A549 (cell line): ENCODE data around the gene SNX20. TPM values are rescaled to one million over a fixed set of nuclear protein-coding genes. Genes with fewer than 3 reads are reported as not detected.

ENCODE experiments used
- ATAC-seq, 2 experiments: fragments of 200-7000 bp in 1 of 2; fragments of >200 bp in 1 of 2; cut with Nextera tagmentation in 1 of 2; cut with Tn5 transposase in 1 of 2; 3 replicates each; pipeline versions ENCODE4 v1.8.0 to v1.9.1; 2018 to 2020; ENCODE audit warnings: mild to moderate bottlenecking in 1 of 2, moderate library complexity in 1 of 2
- CTCF ChIA-PET: fragments of 300-600 bp; sonication (Branson Sonifier 250); formaldehyde crosslinking; extraction: SDS; loops from one replicate; lab custom pipeline; 2021; ENCODE audit warnings: antibody characterized with exemption, inconsistent platforms; lab: Yijun Ruan, JAX
- POLR2A ChIA-PET: fragments of 350-600 bp; formaldehyde crosslinking; extraction: SDS; loops from one replicate; lab custom pipeline; 2021; ENCODE audit warnings: antibody characterized with exemption, inconsistent platforms; lab: Yijun Ruan, JAX
- DNase-seq, 2 experiments: peaks; one replicate each; pipeline versions ENCODE4 v3.0.0 to v3.0.0-alpha.2; 2011 to 2016; ENCODE audit warnings: low read depth in 1 of 2, low spot score in 1 of 2
- FAIRE-seq: peaks from 2 replicates; lab custom pipeline; 2011; peaks lifted over from hg19 to GRCh38; lab: Jason Lieb, UNC
- H3K27ac ChIP-seq, 2 experiments: fragments of >200 bp; sonication (Bioruptor Twin); formaldehyde crosslinking; 3 replicates each; pipeline ENCODE4 v1.5.1; 2016 to 2017
- H3K4me1 ChIP-seq: fragments of >200 bp; sonication (Bioruptor Twin); formaldehyde crosslinking; 3 replicates; pipeline ENCODE4 v1.6.1; 2016
- H3K4me2 ChIP-seq: fragments of >200 bp; sonication (Bioruptor Twin); formaldehyde crosslinking; 3 replicates; pipeline ENCODE4 v1.6.1; 2016
- H3K4me3 ChIP-seq: fragments of >200 bp; sonication (Bioruptor Twin); formaldehyde crosslinking; 3 replicates; pipeline ENCODE4 v1.5.1; 2016
- H3K9me3 ChIP-seq: fragments of >200 bp; sonication (Bioruptor Twin); formaldehyde crosslinking; 3 replicates; pipeline ENCODE4 v1.6.1; 2016
- ATOH8 ChIP-seq: fragments of 250-450 bp; sonication (Bioruptor Pico); IDR thresholded peaks from 2 replicates; pipeline ENCODE4 v1.5.0; 2020; ENCODE audit warnings: low read depth, mild to moderate bottlenecking, moderate library complexity
- CBX8 ChIP-seq: fragments of 200-600 bp; sonication (generic); IDR thresholded peaks from 2 replicates; pipeline ENCODE4 v1.6.1; 2016
- CEBPB ChIP-seq, 2 experiments: fragments of >200 bp in 1 of 2; sonication (Bioruptor Twin) in 1 of 2; formaldehyde crosslinking in 1 of 2; IDR thresholded peaks; 2 replicates each; pipeline ENCODE4 v1.6.1; 2012 to 2016
- CHD4 ChIP-seq: fragments of 200-600 bp; sonication (generic); IDR thresholded peaks from 2 replicates; pipeline ENCODE4 v1.6.1; 2016; ENCODE audit warnings: antibody characterized with exemption, mild to moderate bottlenecking, borderline replicate concordance
- EHMT2 ChIP-seq: fragments of 200-600 bp; sonication (generic); IDR thresholded peaks from 2 replicates; pipeline ENCODE4 v1.6.1; 2016; ENCODE audit warnings: antibody characterized with exemption, low read depth, mild to moderate bottlenecking, moderate library complexity
- FOSB ChIP-seq: fragments of 250-450 bp; sonication (Bioruptor Pico); IDR thresholded peaks from 2 replicates; pipeline ENCODE4 v1.5.0; 2020; ENCODE audit warnings: mild to moderate bottlenecking, moderate library complexity
- FOSL2 ChIP-seq, 2 experiments: fragments of 450-650 bp in 1 of 2; fragments of >200 bp in 1 of 2; sonication (Bioruptor Twin) in 1 of 2; formaldehyde crosslinking; IDR thresholded peaks; 2 replicates each; pipeline versions ENCODE4 v1.5.0 to v1.6.1; 2016 to 2020; ENCODE audit warnings: mild to moderate bottlenecking in 1 of 2, moderate library complexity in 1 of 2
- HEYL ChIP-seq: fragments of 250-450 bp; sonication (Bioruptor Pico); IDR thresholded peaks from 2 replicates; pipeline ENCODE4 v1.8.0; 2021; ENCODE audit warnings: mild to moderate bottlenecking, moderate library complexity
- HOXA7 ChIP-seq: fragments of 250-450 bp; sonication (Bioruptor Pico); IDR thresholded peaks from 2 replicates; pipeline ENCODE4 v1.5.0; 2020; ENCODE audit warnings: mild to moderate bottlenecking, moderate library complexity
- HOXB5 ChIP-seq: fragments of 250-450 bp; sonication (Bioruptor Pico); IDR thresholded peaks from 2 replicates; pipeline ENCODE4 v1.5.0; 2020; ENCODE audit warnings: mild to moderate bottlenecking, moderate library complexity
- JUN ChIP-seq, 2 experiments: fragments of >200 bp; sonication (Bioruptor Twin); formaldehyde crosslinking; IDR thresholded peaks; 2 replicates in 1 of 2; 3 replicates in 1 of 2; pipeline ENCODE4 v1.6.1; 2016 to 2017
- KDM1A ChIP-seq: fragments of 200-600 bp; sonication (generic); IDR thresholded peaks from 2 replicates; pipeline ENCODE4 v1.6.1; 2016; ENCODE audit warnings: low read depth, mild to moderate bottlenecking
- MAFK ChIP-seq: fragments of 450-650 bp; IDR thresholded peaks from 2 replicates; pipeline ENCODE4 v1.6.1; 2014; ENCODE audit not compliant: partially characterized antibody
- MYC ChIP-seq: IDR thresholded peaks from 2 replicates; pipeline ENCODE4 v1.6.1; 2012; ENCODE audit warnings: mild to moderate bottlenecking, inconsistent platforms, low read length, improper control_type of control experiment, borderline replicate concordance
- NPAS2 ChIP-seq: fragments of 250-450 bp; sonication (Bioruptor Pico); IDR thresholded peaks from 2 replicates; pipeline ENCODE4 v1.8.0; 2022; ENCODE audit warnings: mild to moderate bottlenecking, moderate library complexity, borderline replicate concordance
- RAD21 ChIP-seq, 2 experiments: fragments of >200 bp in 1 of 2; sonication (Bioruptor Twin) in 1 of 2; formaldehyde crosslinking in 1 of 2; IDR thresholded peaks in 1 of 2; conservative IDR thresholded peaks in 1 of 2; 2 replicates in 1 of 2; 3 replicates in 1 of 2; pipeline ENCODE4 v1.6.1; 2012 to 2018; ENCODE audit warnings: inconsistent platforms in 1 of 2
- RARB ChIP-seq: fragments of 250-450 bp; sonication (Bioruptor Pico); IDR thresholded peaks from 2 replicates; pipeline ENCODE4 v1.8.0; 2021; ENCODE audit warnings: mild to moderate bottlenecking, moderate library complexity
- RFX5 ChIP-seq: fragments of 450-650 bp; IDR thresholded peaks from 2 replicates; pipeline ENCODE4 v1.7.1; 2014; ENCODE audit warnings: antibody characterized with exemption, mild to moderate bottlenecking, moderate library complexity
- SMC3 ChIP-seq: fragments of >200 bp; sonication (Bioruptor Twin); formaldehyde crosslinking; IDR thresholded peaks from 3 replicates; pipeline ENCODE4 v1.6.1; 2018; ENCODE audit warnings: inconsistent platforms
- TP53 ChIP-seq: fragments of 250-450 bp; sonication (Bioruptor Pico); IDR thresholded peaks from 2 replicates; pipeline ENCODE4 v1.5.0; 2021; ENCODE audit warnings: mild to moderate bottlenecking, moderate library complexity
- ZFP36 ChIP-seq: fragments of 450-650 bp; IDR thresholded peaks from 2 replicates; pipeline ENCODE4 v1.6.1; 2014; ENCODE audit warnings: borderline replicate concordance; ENCODE audit not compliant: partially characterized antibody
- ZNF302 ChIP-seq: fragments of 250-450 bp; sonication (Bioruptor Pico); IDR thresholded peaks from 2 replicates; pipeline ENCODE4 v1.9.0; 2021; ENCODE audit warnings: inconsistent platforms, mild to moderate bottlenecking, moderate library complexity
- ZSCAN20 ChIP-seq: fragments of 250-450 bp; sonication (Bioruptor Pico); IDR thresholded peaks from 2 replicates; pipeline ENCODE4 v1.8.0; 2022; ENCODE audit warnings: mild to moderate bottlenecking, moderate library complexity
- WGBS: methylation state at CpG from one replicate; pipeline ENCODE4 v1.1.6; 2017; ENCODE audit errors: missing lambda C conversion rate; 5-methylcytosine and 5-hydroxymethylcytosine counted together
- polyA plus RNA-seq, 4 experiments: library from polyadenylated mRNA; depleted of rRNA in 3 of 4; stranded (reverse); fragments of >200 nt; fragmentation: RNase III in 1 of 4; extraction: RNeasy Plus Mini Kit Qiagen cat#74134 plus additional on column Dnase treatment in 1 of 4; gene quantifications; 2 replicates in 3 of 4; 3 replicates in 1 of 4; pipeline ENCODE4 v1.2.3, GENCODE V29; 2011 to 2017
- TF ChIP-seq, protein P1 (sequence below): IDR thresholded peaks from 2 replicates; pipeline ENCODE4 v1.6.1; 2012
- TF ChIP-seq, protein P2 (sequence below): fragments of >200 bp; sonication (Bioruptor Twin); formaldehyde crosslinking; IDR thresholded peaks from 2 replicates; pipeline ENCODE4 v1.6.1; 2016
- TF ChIP-seq, protein P3 (sequence below): fragments of 200-600 bp; sonication (generic); IDR thresholded peaks from 2 replicates; pipeline ENCODE4 v1.6.1; 2016; ENCODE audit warnings: antibody characterized with exemption, mild to moderate bottlenecking, moderate library complexity

The SNX20 gene
- polyA plus RNA-seq, 2 of the 4 experiments (the other 2 are of a cell fraction) = not detected

GRCh38 chr16:50640391-50640790 lies 40.7 kb downstream of the SNX20 start:
- FAIRE-seq = no peak
- ChIA-PET POLR2A (no interaction called here), CTCF (interaction anchor here (1.5 to 2.4 kb wide), 2 partner anchors 25 kb away, joined by 5 to 14 read pairs; no protein-coding TSS in a partner anchor)
- no peak for ATAC-seq
- H3K9me3 ChIP-seq = no peaks in the 10 kb centered on the region
- no peak for DNase-seq
- H3K4me3 ChIP-seq = no peak overlapping the region
- H3K4me1 ChIP-seq = no peaks in the 10 kb centered on the region
- no peak overlapping the region for H3K4me2 ChIP-seq
- H3K27ac ChIP-seq = no peak overlapping the region
- WGBS = 90% methylated on average over 1 of the region's 1 CpG
- TF ChIP-seq ZNF302 = no peak
- no peak for TF ChIP-seq CHD4
- no peak for TF ChIP-seq MYC
- TF ChIP-seq RARB = no peak
- no peak for TF ChIP-seq JUN (IDR thresholded peaks at IDR 0.05)
- TF ChIP-seq RAD21 (conservative IDR thresholded peaks at IDR 0.05 in 1 of 2, IDR thresholded peaks at IDR 0.05 in 1 of 2) = no peak
- no peak for TF ChIP-seq MAFK
- no peak for TF ChIP-seq CEBPB (IDR thresholded peaks at IDR 0.05)
- TF ChIP-seq, protein P1, sequence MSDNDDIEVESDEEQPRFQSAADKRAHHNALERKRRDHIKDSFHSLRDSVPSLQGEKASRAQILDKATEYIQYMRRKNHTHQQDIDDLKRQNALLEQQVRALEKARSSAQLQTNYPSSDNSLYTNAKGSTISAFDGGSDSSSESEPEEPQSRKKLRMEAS = no peak
- no peak for TF ChIP-seq KDM1A
- TF ChIP-seq, protein P2, sequence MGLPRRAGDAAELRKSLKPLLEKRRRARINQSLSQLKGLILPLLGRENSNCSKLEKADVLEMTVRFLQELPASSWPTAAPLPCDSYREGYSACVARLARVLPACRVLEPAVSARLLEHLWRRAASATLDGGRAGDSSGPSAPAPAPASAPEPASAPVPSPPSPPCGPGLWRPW = no peak
- TF ChIP-seq, all 56 proteins: peak for 0

DNA sequence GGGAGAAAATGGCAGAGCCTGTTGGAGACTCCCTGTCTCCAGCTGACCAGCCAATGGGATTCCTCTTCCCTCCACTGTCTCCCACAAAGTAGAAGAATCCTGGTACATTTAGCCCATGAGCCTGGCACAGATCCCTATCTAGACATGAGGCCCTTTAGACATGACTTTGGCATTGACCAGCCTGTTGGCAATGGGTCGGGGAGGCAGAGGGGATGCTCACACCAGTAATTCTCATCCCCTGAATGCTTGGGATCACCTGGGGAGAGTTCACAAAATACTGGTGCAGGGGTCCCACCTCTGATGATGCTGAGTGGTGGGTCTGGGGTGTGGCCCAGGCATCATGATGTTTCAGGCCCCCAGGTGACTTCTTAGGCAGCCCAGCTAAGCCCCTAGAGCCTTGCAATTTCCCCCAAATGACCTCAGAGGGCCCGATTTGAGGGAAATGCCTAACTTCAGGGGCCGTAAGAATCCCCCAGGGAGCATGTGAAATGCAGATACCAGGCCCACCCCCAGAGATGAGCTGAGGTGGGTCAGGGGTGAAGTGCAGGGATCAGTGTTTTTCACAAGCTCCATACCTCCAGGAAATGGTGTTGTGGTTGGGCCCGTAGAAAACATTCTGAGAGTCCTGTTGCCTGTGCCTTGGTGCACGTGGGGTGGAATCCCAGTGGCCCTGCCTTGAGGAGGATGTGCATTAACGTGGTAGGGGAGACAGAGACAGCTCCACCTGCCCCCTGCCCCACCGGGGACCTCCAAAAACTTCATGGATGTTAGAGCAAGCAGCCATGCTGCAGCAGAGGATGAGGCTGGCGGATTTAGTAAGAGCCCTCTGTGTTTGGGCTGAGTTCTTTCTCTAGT lies 42.1 kb downstream of the SNX20 start:
- POLR2A ChIA-PET = no interaction called here
- no peak overlapping the region for H3K4me2 ChIP-seq
- no peak for DNase-seq
- H3K4me1 ChIP-seq = no peaks in the 10 kb centered on the region
- no peaks in the 10 kb centered on the region for H3K9me3 ChIP-seq
- H3K4me3 ChIP-seq = no peak overlapping the region
- TF ChIP-seq FOSL2 (IDR thresholded peaks at IDR 0.05) (no peak), FOSL2 (CRISPR knock-in tag; IDR thresholded peaks at IDR 0.05) (no peak), ZSCAN20 (CRISPR knock-in tag) (no peak), TP53 (no peak), CBX8 (no peak), RFX5 (no peak), MYC (no peak), JUN (IDR thresholded peaks at IDR 0.05) (no peak), NPAS2 (CRISPR knock-in tag) (no peak), EHMT2 (no peak)
- TF ChIP-seq, protein P2 = no peak
- 27% methylated on average over 6 of the region's 8 CpGs for WGBS
- ATAC-seq = no peak
- no peak overlapping the region for H3K27ac ChIP-seq
- CTCF ChIA-PET = interaction anchor here (0.6 to 1.5 kb wide), 2 partner anchors 27 to 353 kb away, joined by 3 to 5 read pairs; no protein-coding TSS in a partner anchor
- FAIRE-seq = no peak

GRCh38 chr16:50637716-50638602 lies 43.2 kb downstream of the SNX20 start:
- Histone ChIP-seq H3K4me1 (no peaks in the 10 kb centered on the region), H3K27ac (no peak overlapping the region), H3K9me3 (no peaks in the 10 kb centered on the region), H3K4me3 (no peak overlapping the region), H3K4me2 (no peak overlapping the region)
- ChIA-PET CTCF (interaction anchor here (3.7 kb wide), 1 partner anchor 29 kb away, joined by 19 read pairs; no protein-coding TSS in a partner anchor), POLR2A (no interaction called here)
- no peak for FAIRE-seq
- ATAC-seq = no peak
- 31% methylated on average over 13 of the region's 13 CpGs for WGBS
- DNase-seq = no peak
- TF ChIP-seq CHD4 = no peak
- no peak for TF ChIP-seq HOXB5 (CRISPR knock-in tag)
- no peak for TF ChIP-seq EHMT2
- no peak for TF ChIP-seq SMC3
- no peak for TF ChIP-seq ZNF302
- TF ChIP-seq ZFP36 = no peak
- no peak for TF ChIP-seq ATOH8 (CRISPR knock-in tag)
- TF ChIP-seq FOSB (CRISPR knock-in tag) = no peak
- no peak for TF ChIP-seq HOXA7 (CRISPR knock-in tag)
- no peak for TF ChIP-seq HEYL (CRISPR knock-in tag)
- TF ChIP-seq, protein P3, sequence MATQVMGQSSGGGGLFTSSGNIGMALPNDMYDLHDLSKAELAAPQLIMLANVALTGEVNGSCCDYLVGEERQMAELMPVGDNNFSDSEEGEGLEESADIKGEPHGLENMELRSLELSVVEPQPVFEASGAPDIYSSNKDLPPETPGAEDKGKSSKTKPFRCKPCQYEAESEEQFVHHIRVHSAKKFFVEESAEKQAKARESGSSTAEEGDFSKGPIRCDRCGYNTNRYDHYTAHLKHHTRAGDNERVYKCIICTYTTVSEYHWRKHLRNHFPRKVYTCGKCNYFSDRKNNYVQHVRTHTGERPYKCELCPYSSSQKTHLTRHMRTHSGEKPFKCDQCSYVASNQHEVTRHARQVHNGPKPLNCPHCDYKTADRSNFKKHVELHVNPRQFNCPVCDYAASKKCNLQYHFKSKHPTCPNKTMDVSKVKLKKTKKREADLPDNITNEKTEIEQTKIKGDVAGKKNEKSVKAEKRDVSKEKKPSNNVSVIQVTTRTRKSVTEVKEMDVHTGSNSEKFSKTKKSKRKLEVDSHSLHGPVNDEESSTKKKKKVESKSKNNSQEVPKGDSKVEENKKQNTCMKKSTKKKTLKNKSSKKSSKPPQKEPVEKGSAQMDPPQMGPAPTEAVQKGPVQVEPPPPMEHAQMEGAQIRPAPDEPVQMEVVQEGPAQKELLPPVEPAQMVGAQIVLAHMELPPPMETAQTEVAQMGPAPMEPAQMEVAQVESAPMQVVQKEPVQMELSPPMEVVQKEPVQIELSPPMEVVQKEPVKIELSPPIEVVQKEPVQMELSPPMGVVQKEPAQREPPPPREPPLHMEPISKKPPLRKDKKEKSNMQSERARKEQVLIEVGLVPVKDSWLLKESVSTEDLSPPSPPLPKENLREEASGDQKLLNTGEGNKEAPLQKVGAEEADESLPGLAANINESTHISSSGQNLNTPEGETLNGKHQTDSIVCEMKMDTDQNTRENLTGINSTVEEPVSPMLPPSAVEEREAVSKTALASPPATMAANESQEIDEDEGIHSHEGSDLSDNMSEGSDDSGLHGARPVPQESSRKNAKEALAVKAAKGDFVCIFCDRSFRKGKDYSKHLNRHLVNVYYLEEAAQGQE = no peak
- TF ChIP-seq CEBPB (IDR thresholded peaks at IDR 0.05) = no peak
